Endodermal cell (in vitro differentiated cells): ENCODE data around the gene PEAK3. TPM values are rescaled to one million over a fixed set of nuclear protein-coding genes. Genes with fewer than 3 reads are reported as not detected.

ENCODE experiments used
- DNase-seq: peaks from one replicate; pipeline ENCODE4 v3.0.0-alpha.2; 2017
- H3K27ac ChIP-seq: 2 replicates; pipeline ENCODE4 v1.5.1; 2013; ENCODE audit warnings: mild to moderate bottlenecking, low read depth, low read length, moderate library complexity
- H3K27me3 ChIP-seq: 2 replicates; pipeline ENCODE4 v1.6.1; 2013; ENCODE audit warnings: mild to moderate bottlenecking, low read length, moderate library complexity; ENCODE audit not compliant: insufficient read depth, control insufficient read depth, poor library complexity, severe bottlenecking
- H3K36me3 ChIP-seq: 2 replicates; pipeline ENCODE4 v1.7.0; 2013; ENCODE audit warnings: mild to moderate bottlenecking, low read length, moderate library complexity; ENCODE audit not compliant: control insufficient read depth, insufficient read depth
- H3K4me1 ChIP-seq: one replicate; pipeline ENCODE4 v1.7.0; 2013; ENCODE audit warnings: low read length; ENCODE audit not compliant: control insufficient read depth, insufficient read depth
- H3K4me3 ChIP-seq: 2 replicates; pipeline ENCODE4 v1.5.1; 2013; ENCODE audit warnings: mild to moderate bottlenecking, low read length, moderate library complexity
- H3K9ac ChIP-seq: 2 replicates; pipeline ENCODE4 v1.6.1; 2013; ENCODE audit warnings: mild to moderate bottlenecking, low read length, moderate library complexity; ENCODE audit not compliant: poor library complexity, severe bottlenecking; ENCODE audit errors: extremely low read depth
- H3K9me3 ChIP-seq: 2 replicates; pipeline ENCODE4 v1.6.1; 2013; ENCODE audit warnings: mild to moderate bottlenecking, low read length, moderate library complexity; ENCODE audit not compliant: control insufficient read depth
- H3K27ac Mint-ChIP-seq: 2 replicates; pipeline ENCODE4 v1.8.0; 2020; ENCODE audit warnings: mixed read lengths
- H3K27me3 Mint-ChIP-seq: 2 replicates; pipeline ENCODE4 v1.8.0; 2021; ENCODE audit warnings: mild to moderate bottlenecking, mixed read lengths; ENCODE audit not compliant: insufficient read depth
- H3K36me3 Mint-ChIP-seq: 2 replicates; pipeline ENCODE4 v1.8.0; 2020; ENCODE audit warnings: low read depth, mixed read lengths
- H3K4me1 Mint-ChIP-seq: 2 replicates; pipeline ENCODE4 v1.8.0; 2020; ENCODE audit warnings: mixed read lengths
- H3K4me3 Mint-ChIP-seq: 2 replicates; pipeline ENCODE4 v1.8.0; 2020; ENCODE audit warnings: mild to moderate bottlenecking, moderate library complexity, mixed read lengths
- H3K9me3 Mint-ChIP-seq: 2 replicates; pipeline ENCODE4 v1.8.0; 2020; ENCODE audit warnings: mild to moderate bottlenecking, mixed read lengths
- CTCF ChIP-seq: fragments of 200-600 bp; sonication (generic); conservative IDR thresholded peaks from 2 replicates; pipeline ENCODE4 v1.5.0; 2021; ENCODE audit warnings: antibody characterized with exemption, mild to moderate bottlenecking
- WGBS, 2 experiments: methylation state at CpG; one replicate each; pipeline versions ENCODE4 v1.1.5 to v1.1.7; 2013; ENCODE audit warnings: missing lambda C conversion rate in 2 of 2, mixed read lengths in 1 of 2; ENCODE audit not compliant: insufficient coverage in 1 of 2, insufficient read length in 1 of 2; 5-methylcytosine and 5-hydroxymethylcytosine counted together
- total RNA-seq, 2 donors: library from RNA; stranded (reverse); fragmentation: NEBNext Ultra II Directional in 1 of 2; extraction: Animal tissue kit (Norgen Biotek cat#: 25700) in 1 of 2; gene quantifications; 2 replicates in 1 of 2; 3 replicates in 1 of 2; pipeline ENCODE4 v1.2.1, GENCODE V29; 2021

PEAK3 gene
- total RNA-seq, 2 donors from 2014 or later, result not detected

GRCh38 chr19:2244125-2244411 is 37.9 kb downstream of the PEAK3 start:
- Mint-ChIP-seq H3K9me3 (no peaks in the 10 kb centered on the region), H3K36me3 (peaks cover 29% of the 10 kb centered on the region), H3K27me3 (no peaks in the 10 kb centered on the region), H3K4me3 (no peak overlapping the region), H3K27ac (no peak overlapping the region), H3K4me1 (peaks cover 16% of the 10 kb centered on the region)
- peaks cover 4% of the 10 kb centered on the region for H3K4me1 ChIP-seq
- DNase-seq, result no peak
- no peak for TF ChIP-seq CTCF
- H3K4me3 ChIP-seq, result no peak overlapping the region
- 90 to 93% methylated on average over 12 of the region's 12 CpGs for WGBS, 2 experiments
- no peak overlapping the region for H3K9ac ChIP-seq
- H3K36me3 ChIP-seq, result peaks cover 62% of the 10 kb centered on the region
- no peaks in the 10 kb centered on the region for H3K27me3 ChIP-seq
- H3K9me3 ChIP-seq, result no peaks in the 10 kb centered on the region
- H3K27ac ChIP-seq, result no peak overlapping the region

GRCh38 chr19:2243274-2244124 is 38.5 kb downstream of the PEAK3 start:
- Mint-ChIP-seq H3K27ac (no peak overlapping the region), H3K4me1 (peaks cover 21% of the 10 kb centered on the region), H3K4me3 (no peak overlapping the region), H3K36me3 (peaks cover 29% of the 10 kb centered on the region), H3K9me3 (no peaks in the 10 kb centered on the region), H3K27me3 (no peaks in the 10 kb centered on the region)
- Histone ChIP-seq H3K9ac (no peak overlapping the region), H3K4me3 (no peak overlapping the region), H3K27me3 (no peaks in the 10 kb centered on the region), H3K4me1 (peaks cover 4% of the 10 kb centered on the region), H3K27ac (peak overlapping the region; percentile 60), H3K36me3 (peaks cover 65% of the 10 kb centered on the region), H3K9me3 (no peaks in the 10 kb centered on the region)
- WGBS, 2 experiments, result 93% methylated on average over 29 to 32 of the region's 32 CpGs
- DNase-seq, result no peak
- no peak for TF ChIP-seq CTCF

- Histone ChIP-seq H3K9ac (no peak overlapping the region), H3K9me3 (no peaks in the 10 kb centered on the region), H3K27ac (peak overlapping the region; percentile 24), H3K4me3 (no peak overlapping the region), H3K36me3 (peaks cover 70% of the 10 kb centered on the region), H3K27me3 (no peaks in the 10 kb centered on the region), H3K4me1 (peaks cover 6% of the 10 kb centered on the region)
- H3K4me1 Mint-ChIP-seq, result peaks cover 27% of the 10 kb centered on the region
- no peaks in the 10 kb centered on the region for H3K27me3 Mint-ChIP-seq
- H3K9me3 Mint-ChIP-seq, result no peaks in the 10 kb centered on the region
- TF ChIP-seq CTCF, result no peak
- H3K27ac Mint-ChIP-seq, result peak overlapping the region; percentile 85
- DNase-seq, result no peak
- 93 to 95% methylated on average over 8 of the region's 8 CpGs for WGBS, 2 experiments
- no peak overlapping the region for H3K4me3 Mint-ChIP-seq
- H3K36me3 Mint-ChIP-seq, result peaks cover 32% of the 10 kb centered on the region
These were observed 39.2 kb downstream of the PEAK3 start for GRCh38 chr19:2242816-2243215.
